HepG2 (cell line): Measurements from ENCODE around the gene SPRED2. TPM values are rescaled to one million over a fixed set of nuclear protein-coding genes. Genes with fewer than 3 reads are reported as not detected.

Experiments used
- KMT2A ChIP-seq: sonication (generic); formaldehyde crosslinking; IDR thresholded peaks from 2 replicates; pipeline ENCODE4 v1.4.0; 2020; ENCODE audit warnings: missing genetic modification reagents
- PAX8 ChIP-seq: sonication (generic); formaldehyde crosslinking; IDR thresholded peaks from 2 replicates; pipeline ENCODE4 v1.8.0; 2022; ENCODE audit warnings: mild to moderate bottlenecking, missing genetic modification reagents, borderline replicate concordance
- RXRA ChIP-seq: sonication (generic); formaldehyde crosslinking; IDR thresholded peaks from 2 replicates; pipeline ENCODE4 v1.5.1; 2020; ENCODE audit warnings: missing genetic modification reagents
- SMAD3 ChIP-seq: sonication (generic); formaldehyde crosslinking; IDR thresholded peaks from 2 replicates; pipeline ENCODE4 v1.4.0; 2020; ENCODE audit warnings: missing genetic modification reagents
- SRSF9 ChIP-seq: fragments of 200-400 bp; formaldehyde crosslinking; IDR thresholded peaks from 2 replicates; pipeline ENCODE4 v1.6.1; 2018; ENCODE audit warnings: borderline replicate concordance, mild to moderate bottlenecking, low read depth, low read length; ENCODE audit not compliant: insufficient read depth, poor library complexity, severe bottlenecking
- TARDBP ChIP-seq: sonication (generic); formaldehyde crosslinking; IDR thresholded peaks from 2 replicates; pipeline ENCODE4 v1.8.0; 2022; ENCODE audit warnings: mild to moderate bottlenecking, missing genetic modification reagents
- XRCC5 ChIP-seq: fragments of 200-400 bp; formaldehyde crosslinking; optimal IDR thresholded peaks from 2 replicates; pipeline ENCODE3; 2017; ENCODE audit warnings: mild to moderate bottlenecking, low read length
- ZNF460 ChIP-seq: sonication (generic); formaldehyde crosslinking; IDR thresholded peaks from 2 replicates; pipeline ENCODE4 v1.5.1; 2020; ENCODE audit warnings: missing genetic modification reagents, mild to moderate bottlenecking, borderline replicate concordance
- ZSCAN31 ChIP-seq: sonication (generic); formaldehyde crosslinking; IDR thresholded peaks from 2 replicates; pipeline ENCODE4 v1.5.0; 2020; ENCODE audit warnings: low read depth, mild to moderate bottlenecking, missing genetic modification reagents
- polyA plus RNA-seq, 8 experiments: library from polyadenylated mRNA; depleted of rRNA in 3 of 8; stranded (reverse) in 7 of 8; unstranded in 1 of 8; fragments of >200 nt; fragmentation: Illumina TruSeq in 4 of 8; extraction: Trizol in 4 of 8; gene quantifications; 2 replicates each; pipeline versions ENCODE4 v1.2.1 to v1.2.3, GENCODE V29; 2011 to 2016; ENCODE audit warnings: low read depth in 4 of 8, missing spikeins in 1 of 8, mixed read lengths in 1 of 8; ENCODE audit not compliant: insufficient read depth in 1 of 8
- total RNA-seq, 5 experiments: library from RNA; depleted of rRNA; stranded (reverse); fragments of >200 nt; fragmentation: Illumina TruSeq; extraction: Trizol; gene quantifications; 2 replicates each; pipeline ENCODE4 v1.2.3, GENCODE V29; 2016; ENCODE audit warnings: low read depth in 1 of 5
- TF ChIP-seq, protein P1 (sequence below): sonication (generic); formaldehyde crosslinking; IDR thresholded peaks from 2 replicates; pipeline ENCODE4 v1.9.0; 2022; ENCODE audit warnings: low read depth, missing genetic modification reagents
- TF ChIP-seq, protein P2 (sequence below): sonication (generic); formaldehyde crosslinking; IDR thresholded peaks from 2 replicates; pipeline ENCODE4 v1.5.0; 2020; ENCODE audit warnings: mild to moderate bottlenecking, missing genetic modification reagents
- TF ChIP-seq, protein P3 (sequence below): sonication (generic); formaldehyde crosslinking; IDR thresholded peaks from 2 replicates; pipeline ENCODE4 v1.5.0; 2020; ENCODE audit warnings: mild to moderate bottlenecking, missing genetic modification reagents, borderline replicate concordance
- TF ChIP-seq, protein P4 (sequence below): sonication (generic); formaldehyde crosslinking; IDR thresholded peaks from 2 replicates; pipeline ENCODE4 v1.5.0; 2020; ENCODE audit warnings: missing genetic modification reagents

Gene SPRED2
- total and polyA plus RNA-seq, 2 of the 13 experiments (the other 11 are each of a cell fraction or from before 2014, with no cell fraction given): 13.0 to 37.0 TPM

GRCh38 chr2:65429786-65430602, 2.4 kb downstream of the SPRED2 start (continued):
- no peak for TF ChIP-seq SRSF9
- TF ChIP-seq, protein P1, sequence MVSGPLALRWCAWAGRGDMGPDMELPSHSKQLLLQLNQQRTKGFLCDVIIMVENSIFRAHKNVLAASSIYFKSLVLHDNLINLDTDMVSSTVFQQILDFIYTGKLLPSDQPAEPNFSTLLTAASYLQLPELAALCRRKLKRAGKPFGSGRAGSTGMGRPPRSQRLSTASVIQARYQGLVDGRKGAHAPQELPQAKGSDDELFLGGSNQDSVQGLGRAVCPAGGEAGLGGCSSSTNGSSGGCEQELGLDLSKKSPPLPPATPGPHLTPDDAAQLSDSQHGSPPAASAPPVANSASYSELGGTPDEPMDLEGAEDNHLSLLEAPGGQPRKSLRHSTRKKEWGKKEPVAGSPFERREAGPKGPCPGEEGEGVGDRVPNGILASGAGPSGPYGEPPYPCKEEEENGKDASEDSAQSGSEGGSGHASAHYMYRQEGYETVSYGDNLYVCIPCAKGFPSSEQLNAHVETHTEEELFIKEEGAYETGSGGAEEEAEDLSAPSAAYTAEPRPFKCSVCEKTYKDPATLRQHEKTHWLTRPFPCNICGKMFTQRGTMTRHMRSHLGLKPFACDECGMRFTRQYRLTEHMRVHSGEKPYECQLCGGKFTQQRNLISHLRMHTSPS: no peak
- TF ChIP-seq PAX8 (CRISPR knock-in tag): no peak
- TF ChIP-seq ZSCAN31 (CRISPR knock-in tag): no peak; the same call in 1 of the 2 replicates
- TF ChIP-seq KMT2A (CRISPR knock-in tag): no peak
- no peak for TF ChIP-seq TARDBP
- TF ChIP-seq ZNF460 (CRISPR knock-in tag): no peak
- TF ChIP-seq, protein P2, sequence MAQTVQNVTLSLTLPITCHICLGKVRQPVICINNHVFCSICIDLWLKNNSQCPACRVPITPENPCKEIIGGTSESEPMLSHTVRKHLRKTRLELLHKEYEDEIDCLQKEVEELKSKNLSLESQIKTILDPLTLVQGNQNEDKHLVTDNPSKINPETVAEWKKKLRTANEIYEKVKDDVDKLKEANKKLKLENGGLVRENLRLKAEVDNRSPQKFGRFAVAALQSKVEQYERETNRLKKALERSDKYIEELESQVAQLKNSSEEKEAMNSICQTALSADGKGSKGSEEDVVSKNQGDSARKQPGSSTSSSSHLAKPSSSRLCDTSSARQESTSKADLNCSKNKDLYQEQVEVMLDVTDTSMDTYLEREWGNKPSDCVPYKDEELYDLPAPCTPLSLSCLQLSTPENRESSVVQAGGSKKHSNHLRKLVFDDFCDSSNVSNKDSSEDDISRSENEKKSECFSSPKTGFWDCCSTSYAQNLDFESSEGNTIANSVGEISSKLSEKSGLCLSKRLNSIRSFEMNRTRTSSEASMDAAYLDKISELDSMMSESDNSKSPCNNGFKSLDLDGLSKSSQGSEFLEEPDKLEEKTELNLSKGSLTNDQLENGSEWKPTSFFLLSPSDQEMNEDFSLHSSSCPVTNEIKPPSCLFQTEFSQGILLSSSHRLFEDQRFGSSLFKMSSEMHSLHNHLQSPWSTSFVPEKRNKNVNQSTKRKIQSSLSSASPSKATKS (CRISPR knock-in tag): 0 out of 2 replicates have a peak, but pooled peaks have one; percentile 75
- no peak for TF ChIP-seq RXRA
- peak; percentile 12 for TF ChIP-seq XRCC5
- TF ChIP-seq, protein P3, sequence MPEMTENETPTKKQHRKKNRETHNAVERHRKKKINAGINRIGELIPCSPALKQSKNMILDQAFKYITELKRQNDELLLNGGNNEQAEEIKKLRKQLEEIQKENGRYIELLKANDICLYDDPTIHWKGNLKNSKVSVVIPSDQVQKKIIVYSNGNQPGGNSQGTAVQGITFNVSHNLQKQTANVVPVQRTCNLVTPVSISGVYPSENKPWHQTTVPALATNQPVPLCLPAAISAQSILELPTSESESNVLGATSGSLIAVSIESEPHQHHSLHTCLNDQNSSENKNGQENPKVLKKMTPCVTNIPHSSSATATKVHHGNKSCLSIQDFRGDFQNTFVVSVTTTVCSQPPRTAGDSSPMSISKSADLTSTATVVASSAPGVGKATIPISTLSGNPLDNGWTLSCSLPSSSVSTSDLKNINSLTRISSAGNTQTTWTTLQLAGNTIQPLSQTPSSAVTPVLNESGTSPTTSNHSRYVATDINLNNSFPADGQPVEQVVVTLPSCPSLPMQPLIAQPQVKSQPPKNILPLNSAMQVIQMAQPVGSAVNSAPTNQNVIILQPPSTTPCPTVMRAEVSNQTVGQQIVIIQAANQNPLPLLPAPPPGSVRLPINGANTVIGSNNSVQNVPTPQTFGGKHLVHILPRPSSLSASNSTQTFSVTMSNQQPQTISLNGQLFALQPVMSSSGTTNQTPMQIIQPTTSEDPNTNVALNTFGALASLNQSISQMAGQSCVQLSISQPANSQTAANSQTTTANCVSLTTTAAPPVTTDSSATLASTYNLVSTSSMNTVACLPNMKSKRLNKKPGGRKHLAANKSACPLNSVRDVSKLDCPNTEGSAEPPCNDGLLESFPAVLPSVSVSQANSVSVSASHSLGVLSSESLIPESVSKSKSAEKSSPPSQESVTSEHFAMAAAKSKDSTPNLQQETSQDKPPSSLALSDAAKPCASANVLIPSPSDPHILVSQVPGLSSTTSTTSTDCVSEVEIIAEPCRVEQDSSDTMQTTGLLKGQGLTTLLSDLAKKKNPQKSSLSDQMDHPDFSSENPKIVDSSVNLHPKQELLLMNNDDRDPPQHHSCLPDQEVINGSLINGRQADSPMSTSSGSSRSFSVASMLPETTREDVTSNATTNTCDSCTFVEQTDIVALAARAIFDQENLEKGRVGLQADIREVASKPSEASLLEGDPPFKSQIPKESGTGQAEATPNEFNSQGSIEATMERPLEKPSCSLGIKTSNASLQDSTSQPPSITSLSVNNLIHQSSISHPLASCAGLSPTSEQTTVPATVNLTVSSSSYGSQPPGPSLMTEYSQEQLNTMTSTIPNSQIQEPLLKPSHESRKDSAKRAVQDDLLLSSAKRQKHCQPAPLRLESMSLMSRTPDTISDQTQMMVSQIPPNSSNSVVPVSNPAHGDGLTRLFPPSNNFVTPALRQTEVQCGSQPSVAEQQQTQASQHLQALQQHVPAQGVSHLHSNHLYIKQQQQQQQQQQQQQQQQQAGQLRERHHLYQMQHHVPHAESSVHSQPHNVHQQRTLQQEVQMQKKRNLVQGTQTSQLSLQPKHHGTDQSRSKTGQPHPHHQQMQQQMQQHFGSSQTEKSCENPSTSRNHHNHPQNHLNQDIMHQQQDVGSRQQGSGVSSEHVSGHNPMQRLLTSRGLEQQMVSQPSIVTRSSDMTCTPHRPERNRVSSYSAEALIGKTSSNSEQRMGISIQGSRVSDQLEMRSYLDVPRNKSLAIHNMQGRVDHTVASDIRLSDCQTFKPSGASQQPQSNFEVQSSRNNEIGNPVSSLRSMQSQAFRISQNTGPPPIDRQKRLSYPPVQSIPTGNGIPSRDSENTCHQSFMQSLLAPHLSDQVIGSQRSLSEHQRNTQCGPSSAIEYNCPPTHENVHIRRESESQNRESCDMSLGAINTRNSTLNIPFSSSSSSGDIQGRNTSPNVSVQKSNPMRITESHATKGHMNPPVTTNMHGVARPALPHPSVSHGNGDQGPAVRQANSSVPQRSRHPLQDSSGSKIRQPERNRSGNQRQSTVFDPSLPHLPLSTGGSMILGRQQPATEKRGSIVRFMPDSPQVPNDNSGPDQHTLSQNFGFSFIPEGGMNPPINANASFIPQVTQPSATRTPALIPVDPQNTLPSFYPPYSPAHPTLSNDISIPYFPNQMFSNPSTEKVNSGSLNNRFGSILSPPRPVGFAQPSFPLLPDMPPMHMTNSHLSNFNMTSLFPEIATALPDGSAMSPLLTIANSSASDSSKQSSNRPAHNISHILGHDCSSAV (CRISPR knock-in tag): no peak
- TF ChIP-seq SMAD3: no peak
- TF ChIP-seq, protein P4, sequence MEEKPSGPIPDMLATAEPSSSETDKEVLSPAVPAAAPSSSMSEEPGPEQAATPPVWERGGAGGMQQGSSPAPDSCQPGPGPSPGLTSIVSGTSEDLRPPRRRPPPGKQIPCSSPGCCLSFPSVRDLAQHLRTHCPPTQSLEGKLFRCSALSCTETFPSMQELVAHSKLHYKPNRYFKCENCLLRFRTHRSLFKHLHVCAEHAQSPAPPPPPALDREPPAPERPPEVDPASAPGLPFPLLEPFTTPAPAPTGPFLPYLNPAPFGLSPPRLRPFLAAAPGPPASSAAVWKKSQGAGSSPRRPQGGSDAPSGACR (CRISPR knock-in tag): 0 out of 2 replicates have a peak, but pooled peaks have one; percentile 11
